GM12878 (cell line): ENCODE results near the gene KRTAP5-4.

Experiments used
- RAD21 ChIP-seq: IDR thresholded peaks from 2 replicates; pipeline ENCODE4 v1.6.1; 2011; ENCODE audit warnings: mild to moderate bottlenecking, low read depth, low read length, moderate library complexity; ENCODE audit not compliant: insufficient read depth
- RB1 ChIP-seq: fragments of 450-650 bp; formaldehyde crosslinking; IDR thresholded peaks from 2 replicates; pipeline ENCODE4 v1.6.1; 2017; ENCODE audit warnings: mild to moderate bottlenecking, borderline replicate concordance
- TBL1XR1 ChIP-seq: IDR thresholded peaks from 2 replicates; pipeline ENCODE4 v1.6.1; 2012; ENCODE audit warnings: low read depth, low read length, improper control_type of control experiment

- no peak for TF ChIP-seq TBL1XR1
- TF ChIP-seq RB1: no peak
- TF ChIP-seq RAD21: no peak
Observed at GRCh38 chr11:1636291-1636950, 14.5 kb upstream of the KRTAP5-4 start.
